HCT116 (cell line): ENCODE results near the gene NFATC1. TPM values are rescaled to one million over a fixed set of nuclear protein-coding genes. Genes with fewer than 3 reads are reported as not detected.

Source experiments
- ATAC-seq: fragments of 200-7000 bp; cut with Tn5 transposase; 2 replicates; pipeline ENCODE4 v1.9.1; 2020; ENCODE audit warnings: mild to moderate bottlenecking, moderate library complexity
- BruUV-seq: library from RNA; stranded (reverse); fragments of 400-500 nt; replicated peaks from 2 replicates; lab custom pipeline; 2021; lab: Mats Ljungman, UMichigan
- CTCF ChIA-PET: fragments of 300-600 bp; sonication (Branson Sonifier 250); formaldehyde crosslinking; loops from one replicate; lab custom pipeline; 2021; ENCODE audit warnings: antibody characterized with exemption; lab: Charles Lee
- POLR2A ChIA-PET: fragments of 300-600, 350-600 bp; sonication (Branson Sonifier 250); formaldehyde crosslinking; loops from one replicate; lab custom pipeline; 2021; ENCODE audit warnings: antibody characterized with exemption; lab: Charles Lee
- RAD21 ChIA-PET, 2 experiments: fragments of 300-600 bp; sonication (Branson Sonifier 250); formaldehyde crosslinking; loops; one replicate each; lab custom pipeline; 2023; ENCODE audit warnings: low total read pairs in 2 of 2; ENCODE audit not compliant: uncharacterized antibody in 2 of 2, unreplicated experiment in 2 of 2, low non-redundant PET in 1 of 2; lab: Charles Lee
- DNase-seq: peaks from one replicate; pipeline ENCODE4 v3.0.0-alpha.2; 2010; ENCODE audit warnings: low read depth, low spot score
- H2AFZ ChIP-seq: fragments of 200-600 bp; shearing (Covaris generic), sonication (generic); 2 replicates; pipeline ENCODE4 v1.6.1; 2017; ENCODE audit warnings: low read depth, mixed run types, mixed read lengths, antibody characterized with exemption, low read length; ENCODE audit not compliant: poor library complexity, severe bottlenecking
- H3K27ac ChIP-seq: 2 replicates; pipeline ENCODE4 v1.5.1; 2012; ENCODE audit warnings: low read depth, low read length
- H3K27me3 ChIP-seq: fragments of 200-600 bp; sonication (generic); 2 replicates; pipeline ENCODE4 v1.6.1; 2016; ENCODE audit warnings: mixed run types, low read length, mixed read lengths; ENCODE audit not compliant: insufficient read depth
- H3K36me3 ChIP-seq, 2 experiments: fragments of 200-500 bp in 1 of 2; fragments of 200-600 bp in 1 of 2; sonication (Bioruptor generic) in 1 of 2; sonication (generic) in 1 of 2; 2 replicates each; pipeline versions ENCODE4 v1.5.1 to v1.6.1; 2014 to 2016; ENCODE audit warnings: low read length in 2 of 2, inconsistent platforms in 1 of 2, mixed read lengths in 1 of 2, mixed run types in 1 of 2; ENCODE audit not compliant: insufficient read depth in 2 of 2, control insufficient read depth in 1 of 2
- H3K4me1 ChIP-seq, 2 experiments: fragments of 200-600 bp in 1 of 2; sonication (generic) in 1 of 2; 2 replicates each; pipeline versions ENCODE4 v1.5.1 to v1.6.1; 2012 to 2017; ENCODE audit warnings: low read length in 2 of 2, inconsistent platforms in 1 of 2, mild to moderate bottlenecking in 1 of 2, mixed read lengths in 1 of 2, mixed run types in 1 of 2, moderate library complexity in 1 of 2; ENCODE audit not compliant: insufficient read depth in 2 of 2, control insufficient read depth in 1 of 2
- H3K4me2 ChIP-seq: fragments of 200-600 bp; sonication (generic); 2 replicates; pipeline ENCODE4 v1.6.1; 2017; ENCODE audit warnings: mixed run types, low read length, mixed read lengths
- H3K4me3 ChIP-seq, 2 experiments: fragments of 200-600 bp in 1 of 2; sonication (generic) in 1 of 2; replicated peaks in 1 of 2; 2 replicates each; pipeline ENCODE4 v1.5.1; 2011 to 2016; ENCODE audit warnings: low read length in 2 of 2, control low read depth in 1 of 2, low read depth in 1 of 2, mild to moderate bottlenecking in 1 of 2, mixed read lengths in 1 of 2, mixed run types in 1 of 2
- H3K79me2 ChIP-seq: fragments of 200-600 bp; sonication (generic); 2 replicates; pipeline ENCODE4 v1.6.1; 2017; ENCODE audit warnings: mild to moderate bottlenecking, mixed run types, low read length, moderate library complexity, mixed read lengths; ENCODE audit not compliant: insufficient read depth
- H3K9ac ChIP-seq: fragments of 200-600 bp; sonication (generic); 2 replicates; pipeline ENCODE4 v1.6.1; 2016; ENCODE audit warnings: low read length, mixed read lengths
- H3K9me2 ChIP-seq: fragments of 200-600 bp; sonication (generic), shearing (Covaris generic); 2 replicates; pipeline ENCODE4 v1.6.1; 2017; ENCODE audit warnings: mixed run types, mild to moderate bottlenecking, moderate library complexity; ENCODE audit not compliant: insufficient read depth
- H3K9me3 ChIP-seq, 2 experiments: fragments of 200-500 bp in 1 of 2; fragments of 200-600 bp in 1 of 2; sonication (Bioruptor generic) in 1 of 2; sonication (generic) in 1 of 2; 2 replicates each; pipeline ENCODE4 v1.6.1; 2014 to 2017; ENCODE audit warnings: low read length in 2 of 2, mixed read lengths in 2 of 2, inconsistent platforms in 1 of 2, low read depth in 1 of 2, mild to moderate bottlenecking in 1 of 2, mixed run types in 1 of 2, moderate library complexity in 1 of 2; ENCODE audit not compliant: control insufficient read depth in 1 of 2, insufficient read depth in 1 of 2
- H4K20me1 ChIP-seq: fragments of 200-600 bp; sonication (generic), shearing (Covaris generic); 2 replicates; pipeline ENCODE4 v1.6.1; 2017; ENCODE audit warnings: mixed run types, mild to moderate bottlenecking, moderate library complexity; ENCODE audit not compliant: insufficient read depth
- CBX3 ChIP-seq: IDR thresholded peaks from 2 replicates; pipeline ENCODE4 v1.6.1; 2012; ENCODE audit warnings: low read depth
- ELF1 ChIP-seq: IDR thresholded peaks from 2 replicates; pipeline ENCODE4 v1.6.1; 2012; ENCODE audit warnings: low read depth, borderline replicate concordance
- POLR2AphosphoS5 ChIP-seq: IDR thresholded peaks from 2 replicates; pipeline ENCODE4 v1.6.1; 2011; ENCODE audit warnings: mild to moderate bottlenecking, low read depth, low read length, moderate library complexity
- ZBTB33 ChIP-seq: IDR thresholded peaks from 2 replicates; pipeline ENCODE4 v1.6.1; 2011; ENCODE audit warnings: mild to moderate bottlenecking, low read length, moderate library complexity; ENCODE audit not compliant: insufficient replicate concordance; ENCODE audit errors: extremely low read depth
- intact Hi-C: fragments of 100-400 bp; cut with micrococcal nuclease; formaldehyde crosslinking; loops from 2 replicates; pipeline ENCODE4 v1.10.0; 2022
- total RNA-seq: library from RNA; stranded (reverse); gene quantifications from one replicate; pipeline ENCODE4 v1.2.1, GENCODE V29; 2021; ENCODE audit not compliant: unreplicated experiment

NFATC1 gene
- total RNA-seq, 1 experiment from 2014 or later = 20.8 TPM

GRCh38 chr18:79422783-79423165 is 27.0 kb downstream of the NFATC1 start:
- CTCF ChIA-PET = no interaction called here
- POLR2A ChIA-PET = no interaction called here

More at GRCh38 chr18:79422783-79423165, 27.0 kb downstream of the NFATC1 start:
- H3K79me2 ChIP-seq = peaks cover 4% of the 10 kb centered on the region; the same call in 1 of the 2 replicates
- TF ChIP-seq CBX3 = no peak
- no peak for TF ChIP-seq ZBTB33
- no peak for TF ChIP-seq ELF1
- TF ChIP-seq POLR2AphosphoS5 = no peak
- TF ChIP-seq, all 23 proteins: peak for 0
- Histone ChIP-seq H3K9me2 (no peaks in the 10 kb centered on the region), H3K36me3 (no peaks in the 10 kb centered on the region; a peak in 1 of 4 replicates), H3K27me3 (no peaks in the 10 kb centered on the region), H4K20me1 (no peaks in the 10 kb centered on the region), H3K9me3 (no peaks in the 10 kb centered on the region), H2AFZ (no peak overlapping the region), H3K4me2 (no peak overlapping the region), H3K4me3 (no peak overlapping the region), H3K27ac (no peak overlapping the region), H3K9ac (no peak overlapping the region), H3K4me1 (no peaks in the 10 kb centered on the region)
- BruUV-seq = no TSS peak
- ATAC-seq (no peak), DNase-seq (no peak)
- RAD21 ChIA-PET = no interaction called here
- intact Hi-C loops = no loop called here
